Upper lobe of right lung (tissue), 1 donor: ENCODE measurements around the gene SLC22A15. TPM values are rescaled to one million over a fixed set of nuclear protein-coding genes. Genes with fewer than 3 reads are reported as not detected.

ENCODE experiments used
- ATAC-seq: fragments of 200-7000 bp; cut with Tn5 transposase; one replicate; pipeline ENCODE4 v1.9.1; 2020; ENCODE audit warnings: mild to moderate bottlenecking, moderate library complexity
- DNase-seq: peaks from one replicate; pipeline ENCODE4 v3.0.0-alpha.2; 2020
- H3K27ac ChIP-seq: fragments of 200-600 bp; one replicate; pipeline ENCODE4 v1.8.0; 2022
- H3K27me3 ChIP-seq: fragments of 200-600 bp; one replicate; pipeline ENCODE4 v1.8.0; 2022; ENCODE audit warnings: mild to moderate bottlenecking
- H3K36me3 ChIP-seq: fragments of 200-600 bp; one replicate; pipeline ENCODE4 v1.8.0; 2022
- H3K4me1 ChIP-seq: fragments of 200-600 bp; one replicate; pipeline ENCODE4 v1.8.0; 2022
- H3K4me3 ChIP-seq: fragments of 200-600 bp; one replicate; pipeline ENCODE4 v1.8.0; 2022; ENCODE audit warnings: mild to moderate bottlenecking
- H3K9me3 ChIP-seq: fragments of 200-600 bp; one replicate; pipeline ENCODE4 v1.8.0; 2022
- CTCF ChIP-seq: fragments of 200-600 bp; IDR thresholded peaks from one replicate; pipeline ENCODE4 v1.8.0; 2022; ENCODE audit warnings: antibody characterized with exemption
- intact Hi-C: fragments of 100-400 bp; cut with DNase I; formaldehyde crosslinking; loops from one replicate; pipeline ENCODE4 v1.11.0; 2022
- total RNA-seq: library from RNA; stranded (reverse); fragmentation: NEBNext Ultra II Directional; extraction: Animal tissue kit (Norgen Biotek cat#: 25700); gene quantifications from one replicate; pipeline ENCODE4 v1.2.1, GENCODE V29; 2021
- donor health status: DM: no; HTN: yes; CAD: no; lungs with severe emphysema.

The SLC22A15 gene
- total RNA-seq, 1 donor from 2014 or later, result 25.7 TPM

DNA sequence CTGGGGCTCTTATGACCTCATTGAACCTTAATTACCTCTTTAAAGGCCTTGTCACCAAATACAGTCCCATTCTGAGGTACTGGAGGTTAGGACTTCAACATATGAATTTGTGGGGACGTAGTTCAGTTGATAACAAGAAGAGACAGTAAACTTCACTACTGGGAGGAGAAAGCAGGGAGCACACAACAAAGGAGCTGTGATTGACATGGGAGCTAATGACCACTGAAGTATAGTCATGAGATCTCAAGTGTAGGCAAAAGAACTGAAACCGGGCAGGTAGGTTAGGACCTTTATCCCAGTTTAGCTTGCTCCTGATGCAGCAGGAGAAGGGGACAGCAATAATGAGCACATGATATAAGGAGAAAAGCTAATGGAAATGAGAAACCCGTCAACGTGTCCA, 123.1 kb downstream of the SLC22A15 start:
- peaks cover 7% of the 10 kb centered on the region for H3K9me3 ChIP-seq
- no peak overlapping the region for H3K4me3 ChIP-seq
- no peak for ATAC-seq

DNA sequence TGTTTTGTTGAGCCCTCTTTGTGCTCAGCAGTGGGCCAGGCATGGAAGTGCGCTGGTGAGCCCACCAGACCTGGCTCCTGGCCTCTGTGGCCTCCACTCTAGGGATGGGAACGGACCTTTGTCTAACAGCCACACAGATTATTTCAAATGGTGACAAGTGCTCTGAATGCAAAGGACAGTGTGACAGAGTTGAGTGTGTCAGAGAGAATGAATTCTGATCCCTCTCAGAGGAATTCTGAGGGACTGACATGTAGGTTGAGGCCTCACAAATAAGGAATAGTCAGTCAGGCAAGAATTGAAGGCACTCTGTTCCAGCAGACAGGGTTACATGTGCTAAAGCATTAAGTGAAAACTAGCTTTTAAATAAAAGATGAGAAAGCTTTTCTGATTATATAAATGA, 123.6 kb downstream of the SLC22A15 start:
- H3K9me3 ChIP-seq, result peaks cover 6% of the 10 kb centered on the region
- DNase-seq, result no peak
- H3K36me3 ChIP-seq, result no peaks in the 10 kb centered on the region
- H3K27me3 ChIP-seq, result no peaks in the 10 kb centered on the region
- TF ChIP-seq CTCF, result no peak
- H3K27ac ChIP-seq, result no peak overlapping the region
- H3K4me3 ChIP-seq, result no peak overlapping the region
- no peak for ATAC-seq
- no peaks in the 10 kb centered on the region for H3K4me1 ChIP-seq
- intact Hi-C loops, result no loop called here

More for the DNA sequence above, 123.1 kb downstream of the SLC22A15 start:
- no peaks in the 10 kb centered on the region for H3K4me1 ChIP-seq
- H3K27me3 ChIP-seq, result no peaks in the 10 kb centered on the region
- H3K27ac ChIP-seq, result no peak overlapping the region
- intact Hi-C loops, result no loop called here
- H3K36me3 ChIP-seq, result no peaks in the 10 kb centered on the region
- no peak for TF ChIP-seq CTCF
- no peak for DNase-seq

GRCh38 chr1:116104667-116105066, 128.4 kb downstream of the SLC22A15 start:
- H3K4me3 ChIP-seq, result no peak overlapping the region

GRCh38 chr1:116105996-116106395, 129.7 kb downstream of the SLC22A15 start:
- Histone ChIP-seq H3K36me3 (no peaks in the 10 kb centered on the region), H3K27ac (no peak overlapping the region), H3K4me1 (peaks cover 3% of the 10 kb centered on the region), H3K27me3 (no peaks in the 10 kb centered on the region), H3K9me3 (no peaks in the 10 kb centered on the region), H3K4me3 (no peak overlapping the region)
- intact Hi-C loops, result no loop called here
- DNase-seq (no peak), ATAC-seq (no peak)
- TF ChIP-seq CTCF, result no peak

More at GRCh38 chr1:116104667-116105066, 128.4 kb downstream of the SLC22A15 start:
- no peak for DNase-seq
- Histone ChIP-seq H3K27ac (no peak overlapping the region), H3K9me3 (no peaks in the 10 kb centered on the region), H3K4me1 (no peaks in the 10 kb centered on the region), H3K27me3 (no peaks in the 10 kb centered on the region), H3K36me3 (no peaks in the 10 kb centered on the region)
- TF ChIP-seq CTCF, result no peak
- no peak for ATAC-seq
- intact Hi-C loops, result no loop called here

- ATAC-seq (no peak), DNase-seq (no peak)
- Histone ChIP-seq H3K4me3 (no peak overlapping the region), H3K4me1 (peaks cover 5% of the 10 kb centered on the region), H3K9me3 (no peaks in the 10 kb centered on the region), H3K27ac (no peak overlapping the region), H3K36me3 (no peaks in the 10 kb centered on the region), H3K27me3 (no peaks in the 10 kb centered on the region)
- intact Hi-C loops, result no loop called here
- TF ChIP-seq CTCF, result no peak
These were observed 130.3 kb downstream of the SLC22A15 start for GRCh38 chr1:116106646-116107045.

DNA sequence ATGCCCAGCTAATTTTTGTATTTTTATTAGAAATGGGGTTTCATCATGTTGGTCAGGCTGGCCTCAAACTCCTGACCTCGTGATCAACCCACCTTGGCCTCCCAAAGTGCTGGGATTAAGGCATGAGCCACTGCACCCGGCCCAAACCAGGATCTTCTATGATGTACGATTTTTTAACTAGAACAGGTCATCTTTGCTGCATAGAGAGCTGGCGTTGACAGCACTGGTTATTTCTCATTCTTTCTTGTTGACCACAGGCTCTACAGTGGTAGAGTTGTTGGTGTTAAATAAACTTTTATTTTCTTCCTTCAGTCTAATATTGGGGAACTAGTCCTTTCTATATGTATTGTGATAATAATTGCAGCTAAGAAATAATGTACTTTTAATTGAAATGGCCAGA, 131.1 kb downstream of the SLC22A15 start:
- ATAC-seq, result no peak
- no peaks in the 10 kb centered on the region for H3K36me3 ChIP-seq
- H3K27me3 ChIP-seq, result no peaks in the 10 kb centered on the region

More for the DNA sequence above, 131.1 kb downstream of the SLC22A15 start:
- Histone ChIP-seq H3K9me3 (no peaks in the 10 kb centered on the region), H3K27ac (no peak overlapping the region), H3K4me3 (no peak overlapping the region), H3K4me1 (peaks cover 5% of the 10 kb centered on the region)
- TF ChIP-seq CTCF, result no peak
- no peak for DNase-seq
- intact Hi-C loops, result no loop called here
